WTC11 (cell line): ENCODE results near the gene BBOX1. TPM values are rescaled to one million over a fixed set of nuclear protein-coding genes. Genes with fewer than 3 reads are reported as not detected.

Experiments used
- ATAC-seq: fragments of 200-7000 bp; cut with Tn5 transposase; 2 replicates; pipeline ENCODE4 v1.10.0; 2021; ENCODE audit warnings: mild to moderate bottlenecking, moderate library complexity
- CTCF ChIA-PET: fragments of 300-600 bp; sonication (Branson Sonifier 250); formaldehyde crosslinking; loops from one replicate; lab custom pipeline; 2021; ENCODE audit warnings: antibody characterized with exemption; lab: Charles Lee
- POLR2A ChIA-PET: fragments of 350-600 bp; sonication (Branson Sonifier 250); formaldehyde crosslinking; loops from one replicate; lab custom pipeline; 2021; ENCODE audit warnings: antibody characterized with exemption; lab: Charles Lee
- DNase-seq: peaks from one replicate; pipeline ENCODE4 v3.0.0; 2021; ENCODE audit warnings: low spot score
- H3K27ac Mint-ChIP-seq: 2 replicates; pipeline ENCODE4 v1.8.0; 2021; ENCODE audit warnings: mixed read lengths
- H3K27me3 Mint-ChIP-seq: 2 replicates; pipeline ENCODE4 v1.8.0; 2021; ENCODE audit warnings: low read depth, mild to moderate bottlenecking, moderate library complexity, mixed read lengths
- H3K36me3 Mint-ChIP-seq: 2 replicates; pipeline ENCODE4 v1.8.0; 2021; ENCODE audit warnings: mixed read lengths
- H3K4me1 Mint-ChIP-seq: 2 replicates; pipeline ENCODE4 v1.8.0; 2022; ENCODE audit warnings: mixed read lengths
- H3K4me3 Mint-ChIP-seq: 2 replicates; pipeline ENCODE4 v1.8.0; 2021; ENCODE audit warnings: mild to moderate bottlenecking, moderate library complexity, mixed read lengths
- H3K9me3 Mint-ChIP-seq: 2 replicates; pipeline ENCODE4 v1.8.0; 2021; ENCODE audit warnings: mixed read lengths
- AR ChIP-seq: fragments of 250-450 bp; sonication (Bioruptor Pico); IDR thresholded peaks from 2 replicates; pipeline ENCODE4 v1.9.0; 2021; ENCODE audit warnings: mild to moderate bottlenecking
- CREM ChIP-seq: sonication (generic); formaldehyde crosslinking; IDR thresholded peaks from 2 replicates; pipeline ENCODE4 v1.8.1; 2022; ENCODE audit warnings: mild to moderate bottlenecking, missing genetic modification reagents, moderate library complexity
- E2F4 ChIP-seq: sonication (generic); formaldehyde crosslinking; IDR thresholded peaks from 2 replicates; pipeline ENCODE4 v1.8.1; 2022; ENCODE audit warnings: low read depth, mild to moderate bottlenecking, moderate library complexity, missing genetic modification reagents, borderline replicate concordance
- E2F5 ChIP-seq: sonication (generic); formaldehyde crosslinking; IDR thresholded peaks from 2 replicates; pipeline ENCODE4 v1.8.1; 2022; ENCODE audit warnings: mild to moderate bottlenecking, moderate library complexity, missing genetic modification reagents
- FOXP1 ChIP-seq: sonication (generic); formaldehyde crosslinking; IDR thresholded peaks from 2 replicates; pipeline ENCODE4 v1.8.0; 2022; ENCODE audit warnings: missing genetic modification reagents, mild to moderate bottlenecking, moderate library complexity, borderline replicate concordance
- GABPB1 ChIP-seq: sonication (generic); formaldehyde crosslinking; IDR thresholded peaks from 2 replicates; pipeline ENCODE4 v1.8.1; 2023; ENCODE audit warnings: mild to moderate bottlenecking, missing genetic modification reagents
- JAZF1 ChIP-seq: fragments of 250-450 bp; sonication (Bioruptor Pico); IDR thresholded peaks from 2 replicates; pipeline ENCODE4 v1.9.0; 2021; ENCODE audit warnings: moderate library complexity, mild to moderate bottlenecking, inconsistent platforms
- MAX ChIP-seq: sonication (generic); formaldehyde crosslinking; IDR thresholded peaks from 2 replicates; pipeline ENCODE4 v1.8.0; 2022; ENCODE audit warnings: mild to moderate bottlenecking, missing genetic modification reagents
- MLX ChIP-seq: sonication (generic); formaldehyde crosslinking; IDR thresholded peaks from 2 replicates; pipeline ENCODE4 v1.8.1; 2023; ENCODE audit warnings: mild to moderate bottlenecking, missing genetic modification reagents, moderate library complexity
- NR3C1 ChIP-seq: sonication (generic); formaldehyde crosslinking; conservative IDR thresholded peaks from 2 replicates; pipeline ENCODE4 v1.8.1; 2023; ENCODE audit warnings: low read depth, mild to moderate bottlenecking, missing genetic modification reagents
- PRRX2 ChIP-seq: fragments of 250-450 bp; sonication (Bioruptor Pico); IDR thresholded peaks from 2 replicates; pipeline ENCODE4 v1.8.0; 2021; ENCODE audit warnings: mild to moderate bottlenecking
- RORB ChIP-seq: fragments of 250-450 bp; sonication (Bioruptor Pico); IDR thresholded peaks from 2 replicates; pipeline ENCODE4 v1.9.0; 2021; ENCODE audit warnings: mild to moderate bottlenecking
- SOX15 ChIP-seq: fragments of 250-450 bp; sonication (Bioruptor Pico); IDR thresholded peaks from 2 replicates; pipeline ENCODE4 v1.9.0; 2021; ENCODE audit warnings: mild to moderate bottlenecking
- SP1 ChIP-seq: sonication (generic); formaldehyde crosslinking; conservative IDR thresholded peaks from 2 replicates; pipeline ENCODE4 v1.8.1; 2022; ENCODE audit warnings: missing genetic modification reagents
- USF1 ChIP-seq: sonication (generic); formaldehyde crosslinking; IDR thresholded peaks from 2 replicates; pipeline ENCODE4 v1.8.0; 2022; ENCODE audit warnings: mild to moderate bottlenecking, missing genetic modification reagents
- USF2 ChIP-seq: sonication (generic); formaldehyde crosslinking; IDR thresholded peaks from 2 replicates; pipeline ENCODE4 v1.8.1; 2023; ENCODE audit warnings: mild to moderate bottlenecking, missing genetic modification reagents, moderate library complexity
- ZNF121 ChIP-seq: sonication (generic); formaldehyde crosslinking; IDR thresholded peaks from 2 replicates; pipeline ENCODE4 v1.8.0; 2023; ENCODE audit warnings: missing genetic modification reagents
- ZNF281 ChIP-seq: sonication (generic); formaldehyde crosslinking; IDR thresholded peaks from 2 replicates; pipeline ENCODE4 v1.8.0; 2023; ENCODE audit warnings: mild to moderate bottlenecking, missing genetic modification reagents
- ZNF396 ChIP-seq: fragments of 250-450 bp; sonication (Bioruptor Pico); IDR thresholded peaks from 2 replicates; pipeline ENCODE4 v1.8.0; 2021; ENCODE audit warnings: mild to moderate bottlenecking, moderate library complexity, borderline replicate concordance
- ZNF416 ChIP-seq: fragments of 250-450 bp; sonication (Bioruptor Pico); IDR thresholded peaks from 2 replicates; pipeline ENCODE4 v1.9.0; 2021; ENCODE audit warnings: mild to moderate bottlenecking, inconsistent platforms
- total RNA-seq: library from RNA; stranded (reverse); gene quantifications from 3 replicates; pipeline ENCODE4 v1.2.3, GENCODE V29; 2021

The BBOX1 gene
- total RNA-seq, 1 experiment from 2014 or later: not detected

GRCh38 chr11:27020751-27021150 lies 19.9 kb upstream of the BBOX1 start (continued):
- TF ChIP-seq ZNF281 (CRISPR knock-in tag): no peak
- no peak for TF ChIP-seq NR3C1 (CRISPR knock-in tag)
- TF ChIP-seq PRRX2 (CRISPR knock-in tag): no peak
- TF ChIP-seq JAZF1 (CRISPR knock-in tag): no peak
- TF ChIP-seq USF2 (CRISPR knock-in tag): no peak

- Mint-ChIP-seq H3K27ac (no peak overlapping the region), H3K27me3 (no peaks in the 10 kb centered on the region), H3K36me3 (no peaks in the 10 kb centered on the region), H3K4me1 (peaks cover 14% of the 10 kb centered on the region), H3K4me3 (no peak overlapping the region)
- ATAC-seq: no peak
- ChIA-PET CTCF (no interaction called here), POLR2A (no interaction called here)
- TF ChIP-seq ZNF281 (CRISPR knock-in tag) (no peak), USF1 (no peak), SP1 (CRISPR knock-in tag) (no peak), RORB (CRISPR knock-in tag) (no peak), GABPB1 (CRISPR knock-in tag) (no peak), E2F5 (CRISPR knock-in tag) (no peak), ZNF396 (CRISPR knock-in tag) (no peak)
- TF ChIP-seq, all 79 proteins: peak for 0
- no peak for DNase-seq
- no peaks in the 10 kb centered on the region for H3K9me3 Mint-ChIP-seq
These were observed 17.9 kb upstream of the BBOX1 start for GRCh38 chr11:27022659-27023251.

- peaks cover 14% of the 10 kb centered on the region for H3K4me1 Mint-ChIP-seq
- ChIA-PET POLR2A (no interaction called here), CTCF (no interaction called here)
- no peaks in the 10 kb centered on the region for H3K27me3 Mint-ChIP-seq
- no peaks in the 10 kb centered on the region for H3K9me3 Mint-ChIP-seq
- H3K27ac Mint-ChIP-seq: no peak overlapping the region
- H3K4me3 Mint-ChIP-seq: no peak overlapping the region
- no peaks in the 10 kb centered on the region for H3K36me3 Mint-ChIP-seq
- no peak for ATAC-seq
- DNase-seq: no peak
- TF ChIP-seq CREM (CRISPR knock-in tag) (no peak), FOXP1 (CRISPR knock-in tag) (no peak), MLX (CRISPR knock-in tag) (no peak), ZNF121 (CRISPR knock-in tag) (no peak), AR (CRISPR knock-in tag) (no peak), ZNF416 (CRISPR knock-in tag) (no peak), MAX (CRISPR knock-in tag) (no peak), E2F4 (CRISPR knock-in tag) (no peak), SOX15 (CRISPR knock-in tag) (no peak)
These were observed 15.8 kb upstream of the BBOX1 start for GRCh38 chr11:27024865-27025264.
